ENCODE data around the gene BASP1.
"Not testable (repeated sequence)": the region's sequence is repeated elsewhere in the genome, so short reads cannot be mapped to it uniquely, and the experiment has no call there.

The BASP1 gene

GRCh38 chr5:17287501-17288155 is 70.2 kb downstream of the BASP1 start:
- DNase-seq (ENCODE audit: low read depth in 2 of 2, low spot score in 1 of 2): no peak

GRCh38 chr5:17288570-17288969 is 71.1 kb downstream of the BASP1 start:
- no peak for DNase-seq (ENCODE audit: low read depth in 2 of 2, low spot score in 1 of 2)

- no peak for DNase-seq (ENCODE audit: low read depth in 2 of 2, low spot score in 1 of 2)
These were observed 72.5 kb downstream of the BASP1 start for GRCh38 chr5:17289681-17290539.

GRCh38 chr5:17290540-17290974 is 73.1 kb downstream of the BASP1 start:
- DNase-seq (ENCODE audit: low read depth in 2 of 2, low spot score in 1 of 2): no peak

GRCh38 chr5:17292434-17293015 is 75.1 kb downstream of the BASP1 start:
- no peak for DNase-seq (ENCODE audit: low read depth in 2 of 2, low spot score in 1 of 2)

- DNase-seq (ENCODE audit: low read depth in 2 of 2, low spot score in 1 of 2): no peak
These were observed 77.3 kb downstream of the BASP1 start for GRCh38 chr5:17294639-17295311.

GRCh38 chr5:17295671-17296070 is 78.2 kb downstream of the BASP1 start:
- no peak for DNase-seq (ENCODE audit: low read depth in 2 of 2, low spot score in 1 of 2)

GRCh38 chr5:17302106-17302505 is 84.7 kb downstream of the BASP1 start:
- DNase-seq (ENCODE audit: low read depth in 2 of 2, low spot score in 1 of 2): no peak

GRCh38 chr5:17302604-17303003 is 85.2 kb downstream of the BASP1 start:
- no peak for DNase-seq (ENCODE audit: low read depth in 2 of 2, low spot score in 1 of 2)

GRCh38 chr5:17304282-17304681 is 86.9 kb downstream of the BASP1 start:
- DNase-seq (ENCODE audit: low read depth in 2 of 2, low spot score in 1 of 2): no peak

- DNase-seq (ENCODE audit: low read depth in 2 of 2, low spot score in 1 of 2): no peak
These were observed 87.6 kb downstream of the BASP1 start for GRCh38 chr5:17305017-17305416.

GRCh38 chr5:17305964-17306725 is 88.7 kb downstream of the BASP1 start:
- no peak for DNase-seq (ENCODE audit: low read depth in 2 of 2, low spot score in 1 of 2)

GRCh38 chr5:17306726-17307091 is 89.3 kb downstream of the BASP1 start:
- DNase-seq (ENCODE audit: low read depth in 2 of 2, low spot score in 1 of 2): no peak

GRCh38 chr5:17307440-17307839 is 90.0 kb downstream of the BASP1 start:
- DNase-seq (ENCODE audit: low read depth in 2 of 2, low spot score in 1 of 2): not testable (repeated sequence)

- no peak for DNase-seq (ENCODE audit: low read depth in 2 of 2, low spot score in 1 of 2)
These were observed 91.1 kb downstream of the BASP1 start for GRCh38 chr5:17308326-17309065.

- DNase-seq (ENCODE audit: low read depth in 2 of 2, low spot score in 1 of 2): no peak
These were observed 92.0 kb downstream of the BASP1 start for GRCh38 chr5:17309462-17309861.

GRCh38 chr5:17310502-17310901 is 93.1 kb downstream of the BASP1 start:
- DNase-seq (ENCODE audit: low read depth in 2 of 2, low spot score in 1 of 2): not testable (repeated sequence)

- DNase-seq (ENCODE audit: low read depth in 2 of 2, low spot score in 1 of 2): not testable (repeated sequence)
These were observed 94.4 kb downstream of the BASP1 start for GRCh38 chr5:17311811-17312210.

GRCh38 chr5:17312358-17312757 is 94.9 kb downstream of the BASP1 start:
- no peak for DNase-seq (ENCODE audit: low read depth in 2 of 2, low spot score in 1 of 2)

- no peak for DNase-seq (ENCODE audit: low read depth in 2 of 2, low spot score in 1 of 2)
These were observed 97.6 kb downstream of the BASP1 start for GRCh38 chr5:17314907-17315471.

Measured in stimulated activated CD8-positive, alpha-beta memory T cell treated with anti-CD3 and anti-CD28 coated beads, Interleukin-4, amount 100 ng/mL, for 1 hour (primary cell).